Activated CD4-positive, CD25-positive, alpha-beta regulatory T cell treated with anti-CD3 and anti-CD28 coated beads, Interleukin-2, amount 50 U/mL, for 72 hours (primary cell): ENCODE data around the gene GAS7.
A peak's percentile ranks its signal among the peaks of the same experiment; 100 is the strongest.

Source experiments
- DNase-seq: peaks from one replicate; pipeline ENCODE4 v3.0.0; 2021

Gene GAS7

DNA sequence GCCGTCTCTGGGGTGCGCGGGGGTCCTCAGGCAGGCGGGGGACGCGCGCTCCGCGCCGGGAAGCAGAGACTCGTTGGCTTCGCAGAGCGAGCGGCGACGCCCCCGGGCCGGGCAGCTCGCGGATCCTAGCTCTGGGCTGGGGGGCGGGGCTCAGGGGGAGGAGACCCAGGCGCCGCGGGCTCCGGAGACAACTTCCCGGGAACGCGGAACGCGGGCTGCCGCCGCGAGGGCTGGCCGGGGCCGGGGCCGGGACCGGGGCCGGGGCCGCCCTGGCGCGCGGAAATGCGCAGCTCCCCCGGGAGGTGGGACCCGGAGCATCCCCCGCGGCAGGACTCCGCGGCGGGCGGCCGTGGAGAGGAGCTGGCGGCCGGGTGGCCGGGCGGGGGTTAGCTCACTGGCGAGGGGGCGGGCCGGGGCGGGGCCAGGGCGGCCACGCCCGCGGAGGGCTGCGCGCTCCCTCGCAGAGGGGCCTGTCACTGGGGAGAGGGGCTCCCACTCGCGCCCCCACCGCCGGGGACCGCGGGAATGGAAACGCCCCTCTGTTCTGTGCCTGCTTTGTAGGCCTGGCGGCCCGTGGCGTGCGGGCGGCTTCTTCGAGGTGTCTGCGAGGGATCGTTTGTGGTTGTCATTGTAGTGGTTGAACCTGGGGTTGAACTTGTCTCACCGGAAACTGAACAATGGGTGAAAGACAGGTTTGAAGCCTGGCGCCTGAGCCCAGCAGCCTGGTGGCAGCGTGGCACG, at the start of gene GAS7:
Gene GAS7 (minus strand): TSS at position 98 of the 741 bp plus-strand sequence.
- DNase-seq = peak; percentile 29

DNA sequence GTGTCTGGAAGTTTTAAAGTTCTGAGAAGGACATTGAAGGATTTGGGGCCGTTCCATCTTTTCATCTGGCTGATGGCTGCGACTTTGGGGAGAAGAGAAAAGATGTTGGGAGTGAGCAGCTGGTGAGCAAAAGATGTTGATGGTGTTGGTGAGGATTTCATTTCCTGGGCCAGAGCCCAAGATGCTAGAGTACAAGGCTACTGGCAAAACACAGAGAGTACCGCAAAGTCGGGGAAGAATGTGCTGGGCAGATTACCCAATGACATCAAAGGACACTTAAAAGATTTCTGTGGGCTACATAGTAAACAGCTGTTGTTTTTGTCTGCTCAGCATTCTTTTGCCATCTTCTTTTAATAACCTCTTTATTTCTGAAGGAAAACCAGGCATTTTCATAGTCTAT, 49.4 kb upstream of the GAS7 start:
- no peak for DNase-seq

- no peak for DNase-seq
Measured at GRCh38 chr17:10243883-10244844, 45.8 kb upstream of the GAS7 start.

DNA sequence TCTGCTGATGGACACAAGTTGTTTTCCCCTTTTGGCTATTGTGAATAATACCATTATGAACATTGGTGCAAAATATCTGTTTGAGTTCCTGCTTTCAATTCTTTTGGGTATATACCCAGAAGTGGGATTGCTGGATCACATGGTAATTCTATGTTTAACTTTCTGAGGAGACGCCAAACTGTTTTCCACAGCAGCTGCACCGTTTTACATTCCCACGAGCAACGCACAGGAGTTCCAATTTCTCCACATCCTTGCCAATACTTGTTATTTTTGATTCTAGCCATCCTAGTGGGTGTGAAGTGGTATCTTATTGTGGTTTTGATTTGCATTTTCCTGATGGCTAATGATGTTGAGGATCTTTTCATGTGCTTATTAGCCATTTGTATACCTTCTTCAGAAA, 43.4 kb upstream of the GAS7 start:
- no peak for DNase-seq

DNA sequence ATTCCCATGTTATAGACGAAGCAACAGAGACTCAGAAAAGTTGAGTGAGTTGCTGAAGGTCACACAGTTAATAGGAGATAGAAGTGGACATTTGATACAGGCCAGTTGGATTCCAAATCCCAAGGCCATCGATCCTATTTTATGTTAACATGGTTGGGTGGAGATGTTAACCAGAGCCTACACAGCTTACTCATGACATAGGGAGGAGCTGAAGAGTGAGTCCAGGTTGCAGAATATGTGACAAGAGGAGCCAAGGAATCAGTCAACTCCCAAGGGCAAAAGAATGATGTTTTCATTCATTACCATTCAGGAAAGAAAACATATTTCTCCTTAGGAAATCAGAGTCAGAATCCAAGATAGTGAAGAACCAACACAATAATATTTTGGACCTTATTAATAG, 40.3 kb upstream of the GAS7 start:
- DNase-seq = no peak

GRCh38 chr17:10234033-10234432, 35.6 kb upstream of the GAS7 start:
- no peak for DNase-seq

GRCh38 chr17:10233161-10233560, 34.8 kb upstream of the GAS7 start:
- no peak for DNase-seq

DNA sequence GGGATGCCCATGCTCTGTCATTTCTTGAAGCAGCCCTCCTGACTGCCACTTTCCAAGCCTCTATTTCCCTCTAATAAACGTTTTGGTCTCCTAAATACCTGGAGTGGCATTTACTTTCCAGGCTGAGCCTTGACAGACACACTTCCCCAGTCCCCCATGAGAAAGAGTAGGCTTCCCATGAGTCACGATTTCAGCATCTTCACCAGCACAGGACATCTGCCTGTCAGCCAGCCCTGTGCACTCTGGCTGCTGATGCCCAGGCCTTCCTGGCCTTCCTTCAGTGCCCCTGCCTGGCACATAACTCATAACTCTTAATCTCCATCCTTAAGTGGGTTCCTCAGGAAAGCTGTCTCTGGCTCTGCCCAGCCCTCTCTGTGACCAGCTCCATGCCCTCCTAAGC, 30.8 kb upstream of the GAS7 start:
- DNase-seq = no peak

DNA sequence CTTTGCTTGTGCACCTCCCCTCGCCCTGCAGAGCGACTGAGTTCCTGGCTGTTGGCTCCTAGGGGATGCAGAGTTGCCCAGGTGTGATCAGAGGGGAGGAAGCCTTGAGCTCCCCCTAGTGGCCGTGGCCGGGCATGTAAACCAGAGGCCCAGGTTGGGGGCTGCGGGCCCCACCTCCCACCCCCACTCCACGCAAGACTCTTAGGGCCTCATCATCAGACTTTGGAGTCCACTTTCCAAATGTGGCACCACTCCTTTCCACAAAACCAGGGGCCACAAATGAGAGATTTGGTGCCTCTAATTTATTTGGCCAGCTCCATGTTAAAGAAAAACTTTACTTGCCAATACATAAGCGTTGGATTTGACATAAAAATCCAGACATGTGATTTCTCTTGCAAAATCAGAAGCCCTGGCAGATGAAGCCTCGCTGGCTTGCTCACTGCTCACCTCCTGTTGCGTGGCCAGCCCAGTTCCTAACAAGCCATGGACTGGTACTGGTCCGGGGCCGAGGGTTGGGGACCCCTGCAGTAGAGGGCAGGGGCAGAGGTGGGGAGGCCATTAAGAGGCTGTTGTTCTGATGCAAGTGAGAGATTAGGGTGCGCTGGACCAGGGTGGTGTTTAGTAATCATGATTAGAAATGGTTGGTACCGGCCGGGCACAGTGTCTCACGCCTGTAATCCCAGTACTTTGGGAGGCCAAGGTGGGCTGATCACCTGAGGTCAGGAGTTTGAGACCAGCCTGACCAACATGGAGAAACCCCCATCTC, 28.7 kb upstream of the GAS7 start:
- peak; percentile 42 for DNase-seq

- DNase-seq = no peak
Measured at GRCh38 chr17:10224582-10225195, 26.3 kb upstream of the GAS7 start.

- DNase-seq = no peak
Measured at GRCh38 chr17:10219193-10219592, 20.8 kb upstream of the GAS7 start.

GRCh38 chr17:10217916-10218315, 19.5 kb upstream of the GAS7 start:
- DNase-seq = no peak

DNA sequence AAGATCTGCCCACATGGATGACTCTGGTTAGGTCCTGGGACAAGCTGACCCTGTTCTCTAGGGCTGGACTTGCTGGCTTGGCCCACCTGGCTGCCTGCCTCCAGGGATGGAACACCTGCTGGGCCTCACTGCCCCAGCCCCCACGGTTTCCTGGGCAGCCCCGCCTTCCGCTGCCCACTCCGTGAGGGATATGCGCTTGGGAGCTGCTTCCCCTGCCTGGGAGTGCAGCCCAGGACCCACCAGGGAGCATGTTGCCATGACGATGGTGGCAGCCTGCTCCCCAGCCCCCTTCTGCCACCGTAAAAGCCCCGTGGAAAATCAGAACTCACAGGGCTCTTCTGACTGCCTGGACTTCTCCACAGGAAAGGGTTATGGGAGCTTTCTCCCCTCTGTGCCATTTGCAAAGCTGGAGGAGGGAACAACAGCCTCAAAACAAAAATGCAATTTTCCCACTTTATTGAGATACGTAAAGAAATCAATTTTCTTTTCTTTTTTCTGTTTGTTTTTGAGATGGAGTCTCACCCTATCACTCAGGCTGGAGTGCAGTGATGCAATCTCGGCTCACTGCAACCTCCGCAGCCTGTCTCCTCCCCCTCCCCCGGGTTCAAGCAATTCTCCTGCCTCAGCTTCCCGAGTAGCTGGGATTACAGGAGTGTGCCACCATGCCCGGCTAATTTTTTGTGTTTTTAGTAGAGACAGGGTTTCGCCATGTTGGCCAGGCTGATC, 18.0 kb upstream of the GAS7 start:
- no peak for DNase-seq

GRCh38 chr17:10215286-10215685, 16.9 kb upstream of the GAS7 start:
- no peak for DNase-seq

DNA sequence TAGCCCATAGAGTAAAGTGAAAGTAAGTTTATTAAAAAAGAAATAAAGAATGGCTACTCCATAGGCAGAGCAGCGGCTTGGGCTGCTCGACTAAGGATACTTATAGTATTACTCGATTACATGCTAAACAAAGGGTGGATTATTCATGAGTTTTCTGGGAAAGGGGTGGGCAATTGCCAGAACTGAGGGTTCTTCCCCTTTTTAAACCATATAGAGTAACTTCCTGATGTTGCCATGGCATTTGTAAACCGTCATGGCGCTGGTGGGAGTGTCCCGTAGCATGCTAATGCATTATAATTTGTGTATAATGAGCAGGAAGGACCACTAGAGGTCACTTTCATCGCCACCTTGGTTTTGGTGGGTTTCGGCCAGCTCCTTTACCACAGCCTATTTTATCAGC, 13.3 kb upstream of the GAS7 start:
- no peak for DNase-seq

- no peak for DNase-seq
Measured at GRCh38 chr17:10210151-10210574, 11.8 kb upstream of the GAS7 start.

- DNase-seq = no peak
Measured at GRCh38 chr17:10208604-10209193, 10.3 kb upstream of the GAS7 start.

DNA sequence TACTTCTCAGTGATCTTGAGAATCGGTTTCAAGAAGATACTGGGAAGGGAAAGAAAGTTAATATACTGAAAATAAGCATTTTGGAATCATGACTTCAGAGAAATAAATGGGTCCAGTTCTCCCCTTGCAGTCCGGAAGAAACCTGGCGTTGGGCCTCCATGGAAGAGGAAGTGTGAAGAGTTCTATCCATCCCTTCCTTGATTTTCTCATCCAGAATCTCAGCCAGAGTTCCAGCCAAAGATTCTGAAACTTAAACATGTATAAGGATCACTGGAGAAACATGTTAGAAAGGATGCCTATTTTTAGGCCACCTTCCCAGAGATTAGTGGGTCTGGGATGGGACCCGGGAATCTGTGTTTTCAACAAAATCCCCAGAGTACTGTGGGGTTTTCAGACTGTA, 8.7 kb upstream of the GAS7 start:
- no peak for DNase-seq

DNA sequence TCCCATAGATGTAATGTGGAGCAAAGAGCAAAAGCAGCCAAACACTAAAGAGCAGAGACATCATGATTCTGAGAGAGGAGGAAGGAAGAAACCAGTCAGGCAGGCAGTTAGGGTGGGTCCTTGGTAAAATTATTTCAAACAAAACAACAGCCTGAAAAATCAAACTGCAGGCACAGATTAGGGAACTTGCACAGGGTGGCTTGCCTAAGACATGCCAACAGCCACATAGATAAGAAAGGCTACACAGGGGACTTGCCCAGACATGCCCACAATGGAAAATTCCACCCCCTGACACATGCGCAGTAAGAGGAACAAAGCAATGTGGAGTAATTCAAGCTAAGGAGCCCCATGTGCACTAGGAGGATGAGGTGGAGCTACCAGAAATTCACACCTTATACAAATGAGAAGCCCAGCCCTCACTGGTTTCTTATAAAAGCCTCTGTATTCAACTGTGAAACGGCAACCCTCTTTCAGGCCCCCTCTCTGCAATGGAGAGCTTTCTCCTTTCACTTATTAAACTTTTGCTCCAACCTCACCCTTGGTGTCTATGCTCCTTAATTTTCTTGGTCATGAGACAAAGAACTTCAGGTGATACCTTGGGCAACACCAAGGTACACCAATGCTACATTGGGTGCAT, 7.3 kb upstream of the GAS7 start:
- DNase-seq = no peak

- no peak for DNase-seq
Measured at GRCh38 chr17:10201680-10202079, 3.3 kb upstream of the GAS7 start.

DNA sequence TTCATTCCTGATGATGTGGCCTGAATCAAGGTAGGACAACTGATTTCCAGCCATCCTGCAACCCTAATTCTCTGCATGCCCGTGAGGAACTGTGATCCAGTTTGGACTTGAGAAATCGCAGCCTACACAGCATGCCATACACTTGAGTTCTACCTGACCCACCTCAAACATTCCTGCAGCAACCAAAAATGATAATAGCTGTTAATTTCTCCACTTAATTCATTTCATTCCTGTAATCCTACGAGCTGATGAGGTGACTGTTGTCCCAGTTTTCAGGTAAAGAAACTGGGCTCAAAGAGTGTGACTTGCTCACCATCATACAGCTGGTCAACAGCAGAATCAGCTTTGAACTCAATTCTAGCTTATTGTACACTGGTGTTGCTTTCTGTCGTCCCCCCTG, 2.2 kb upstream of the GAS7 start:
- no peak for DNase-seq
